Osteoblast (primary cell): Measurements from ENCODE around the gene OCSTAMP. TPM values are rescaled to one million over a fixed set of nuclear protein-coding genes. Genes with fewer than 3 reads are reported as not detected.

Experiments used
- DNase-seq: peaks from one replicate; pipeline ENCODE4 v3.0.0; 2011; ENCODE audit warnings: low spot score, mixed read lengths; ENCODE audit not compliant: insufficient read length; ENCODE audit errors: missing footprints
- H2AFZ ChIP-seq: 2 replicates; pipeline ENCODE4 v1.6.0; 2011; ENCODE audit warnings: mild to moderate bottlenecking, low read length
- H3K27ac ChIP-seq: 2 replicates; pipeline ENCODE4 v1.5.1; 2011; ENCODE audit warnings: mild to moderate bottlenecking, low read depth, low read length, moderate library complexity
- H3K27me3 ChIP-seq: 2 replicates; pipeline ENCODE4 v1.6.0; 2012; ENCODE audit warnings: mild to moderate bottlenecking, control low read depth, inconsistent platforms, low read length, moderate library complexity; ENCODE audit not compliant: insufficient read depth
- H3K36me3 ChIP-seq: 2 replicates; pipeline ENCODE4 v1.5.1; 2011; ENCODE audit warnings: mild to moderate bottlenecking, low read length, control low read depth, moderate library complexity; ENCODE audit not compliant: insufficient read depth
- H3K4me1 ChIP-seq: 2 replicates; pipeline ENCODE4 v1.5.1; 2011; ENCODE audit warnings: mild to moderate bottlenecking, low read length, control low read depth, moderate library complexity; ENCODE audit not compliant: insufficient read depth
- H3K4me2 ChIP-seq: 2 replicates; pipeline ENCODE4 v1.6.0; 2011; ENCODE audit warnings: mild to moderate bottlenecking, low read length; ENCODE audit not compliant: insufficient read depth
- H3K4me3 ChIP-seq: fragments of 200-600 bp; sonication (generic); 3 replicates; pipeline ENCODE4 v1.5.1; 2012; ENCODE audit warnings: mild to moderate bottlenecking, low read length, inconsistent platforms; ENCODE audit not compliant: insufficient read depth
- H3K79me2 ChIP-seq: 2 replicates; pipeline ENCODE4 v1.6.0; 2012; ENCODE audit warnings: mild to moderate bottlenecking, low read length, control low read depth, inconsistent platforms; ENCODE audit not compliant: insufficient read depth
- H3K9me3 ChIP-seq: 2 replicates; pipeline ENCODE4 v1.5.1; 2011; ENCODE audit warnings: low read depth, low read length, control low read depth
- H4K20me1 ChIP-seq: 2 replicates; pipeline ENCODE4 v1.6.0; 2012; ENCODE audit warnings: mild to moderate bottlenecking, low read length, control low read depth; ENCODE audit not compliant: insufficient read depth
- total RNA-seq: library from RNA; depleted of rRNA; stranded (reverse); fragments of >200 nt; gene quantifications from 2 replicates; pipeline ENCODE4 v1.2.3, GENCODE V29; 2012
- TF ChIP-seq, protein P1 (sequence below): IDR thresholded peaks from 2 replicates; pipeline ENCODE4 v1.5.1; 2011; ENCODE audit warnings: mild to moderate bottlenecking, low read depth, low read length, moderate library complexity; ENCODE audit errors: extremely low read depth

OCSTAMP gene
- total RNA-seq, 1 donor: not detected

- DNase-seq: no peak
- no peak overlapping the region for H2AFZ ChIP-seq
- no peaks in the 10 kb centered on the region for H3K4me1 ChIP-seq
- TF ChIP-seq, protein P1, sequence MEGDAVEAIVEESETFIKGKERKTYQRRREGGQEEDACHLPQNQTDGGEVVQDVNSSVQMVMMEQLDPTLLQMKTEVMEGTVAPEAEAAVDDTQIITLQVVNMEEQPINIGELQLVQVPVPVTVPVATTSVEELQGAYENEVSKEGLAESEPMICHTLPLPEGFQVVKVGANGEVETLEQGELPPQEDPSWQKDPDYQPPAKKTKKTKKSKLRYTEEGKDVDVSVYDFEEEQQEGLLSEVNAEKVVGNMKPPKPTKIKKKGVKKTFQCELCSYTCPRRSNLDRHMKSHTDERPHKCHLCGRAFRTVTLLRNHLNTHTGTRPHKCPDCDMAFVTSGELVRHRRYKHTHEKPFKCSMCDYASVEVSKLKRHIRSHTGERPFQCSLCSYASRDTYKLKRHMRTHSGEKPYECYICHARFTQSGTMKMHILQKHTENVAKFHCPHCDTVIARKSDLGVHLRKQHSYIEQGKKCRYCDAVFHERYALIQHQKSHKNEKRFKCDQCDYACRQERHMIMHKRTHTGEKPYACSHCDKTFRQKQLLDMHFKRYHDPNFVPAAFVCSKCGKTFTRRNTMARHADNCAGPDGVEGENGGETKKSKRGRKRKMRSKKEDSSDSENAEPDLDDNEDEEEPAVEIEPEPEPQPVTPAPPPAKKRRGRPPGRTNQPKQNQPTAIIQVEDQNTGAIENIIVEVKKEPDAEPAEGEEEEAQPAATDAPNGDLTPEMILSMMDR: no peak
- peaks cover 3% of the 10 kb centered on the region for H3K27me3 ChIP-seq
- H4K20me1 ChIP-seq: no peaks in the 10 kb centered on the region
- no peaks in the 10 kb centered on the region for H3K36me3 ChIP-seq
- H3K79me2 ChIP-seq: no peaks in the 10 kb centered on the region
- no peaks in the 10 kb centered on the region for H3K9me3 ChIP-seq
- H3K4me3 ChIP-seq: no peak overlapping the region
- no peak overlapping the region for H3K27ac ChIP-seq
- no peak overlapping the region for H3K4me2 ChIP-seq
Observed at GRCh38 chr20:46576774-46577395, 26.4 kb upstream of the OCSTAMP start.

- TF ChIP-seq, protein P1: no peak
- H3K27me3 ChIP-seq: peaks cover 3% of the 10 kb centered on the region
- no peaks in the 10 kb centered on the region for H3K9me3 ChIP-seq
- no peak overlapping the region for H3K4me2 ChIP-seq
- no peaks in the 10 kb centered on the region for H4K20me1 ChIP-seq
- H3K4me3 ChIP-seq: no peak overlapping the region
- H3K27ac ChIP-seq: no peak overlapping the region
- H3K4me1 ChIP-seq: no peaks in the 10 kb centered on the region
- no peak overlapping the region for H2AFZ ChIP-seq
- H3K36me3 ChIP-seq: no peaks in the 10 kb centered on the region
- H3K79me2 ChIP-seq: no peaks in the 10 kb centered on the region
- DNase-seq: no peak
Observed at GRCh38 chr20:46575937-46576461, 25.5 kb upstream of the OCSTAMP start.

- Histone ChIP-seq H3K4me1 (no peaks in the 10 kb centered on the region), H3K36me3 (no peaks in the 10 kb centered on the region), H3K9me3 (no peaks in the 10 kb centered on the region), H2AFZ (no peak overlapping the region), H3K79me2 (no peaks in the 10 kb centered on the region), H3K27ac (no peak overlapping the region), H3K4me2 (no peak overlapping the region), H4K20me1 (no peaks in the 10 kb centered on the region), H3K27me3 (peaks cover 3% of the 10 kb centered on the region), H3K4me3 (no peak overlapping the region)
- DNase-seq: no peak
- TF ChIP-seq, protein P1: no peak
Observed at GRCh38 chr20:46575394-46575793, 24.9 kb upstream of the OCSTAMP start.

- TF ChIP-seq, protein P1: no peak
- no peak for DNase-seq
Observed at GRCh38 chr20:46573788-46574584, 23.5 kb upstream of the OCSTAMP start.

More at GRCh38 chr20:46573788-46574584, 23.5 kb upstream of the OCSTAMP start:
- Histone ChIP-seq H3K36me3 (no peaks in the 10 kb centered on the region), H3K27me3 (peaks cover 3% of the 10 kb centered on the region), H3K4me2 (no peak overlapping the region), H3K4me3 (no peak overlapping the region), H3K27ac (no peak overlapping the region), H3K4me1 (no peaks in the 10 kb centered on the region), H2AFZ (no peak overlapping the region), H4K20me1 (no peaks in the 10 kb centered on the region), H3K9me3 (no peaks in the 10 kb centered on the region), H3K79me2 (no peaks in the 10 kb centered on the region)
